ENCODE data around the gene ALKBH6.

DNA sequence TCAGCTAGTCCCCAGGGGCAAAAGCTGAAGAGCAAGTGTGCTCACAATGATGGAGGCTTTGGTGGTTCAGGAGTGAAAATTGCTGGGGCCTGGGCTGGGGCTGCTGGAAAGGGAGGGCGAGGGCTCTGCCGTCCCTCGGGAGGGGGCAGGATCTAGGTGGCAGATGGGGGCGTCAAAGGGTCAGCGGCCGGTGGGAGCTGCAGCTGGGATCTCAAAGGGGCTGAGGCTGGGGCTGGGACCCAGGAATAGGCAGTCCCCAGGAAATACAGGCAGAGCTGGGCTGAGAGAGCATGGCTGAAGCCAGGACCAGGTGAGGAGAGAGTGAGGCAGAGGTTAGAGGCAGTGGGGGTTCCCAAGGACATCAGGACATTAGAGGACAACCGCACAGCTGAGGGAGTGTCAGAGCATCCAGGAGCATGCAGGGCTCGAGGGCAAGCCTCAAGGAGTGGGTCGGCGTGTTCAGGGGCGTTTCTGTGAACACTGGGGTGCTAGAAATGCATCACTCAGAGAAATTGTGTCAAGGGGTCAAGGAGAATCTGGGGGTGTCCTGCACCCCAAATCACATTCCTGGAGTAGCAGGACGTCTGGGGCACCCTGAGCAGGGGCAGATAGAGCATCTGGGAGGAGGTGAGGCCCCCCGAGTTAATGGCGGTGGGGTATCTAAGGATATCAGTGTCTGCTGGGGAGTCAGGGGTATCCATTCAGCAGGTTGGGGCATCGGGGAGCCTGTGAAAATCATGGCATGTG lies 4.2 kb downstream of the ALKBH6 start:
- TF ChIP-seq, protein P1, sequence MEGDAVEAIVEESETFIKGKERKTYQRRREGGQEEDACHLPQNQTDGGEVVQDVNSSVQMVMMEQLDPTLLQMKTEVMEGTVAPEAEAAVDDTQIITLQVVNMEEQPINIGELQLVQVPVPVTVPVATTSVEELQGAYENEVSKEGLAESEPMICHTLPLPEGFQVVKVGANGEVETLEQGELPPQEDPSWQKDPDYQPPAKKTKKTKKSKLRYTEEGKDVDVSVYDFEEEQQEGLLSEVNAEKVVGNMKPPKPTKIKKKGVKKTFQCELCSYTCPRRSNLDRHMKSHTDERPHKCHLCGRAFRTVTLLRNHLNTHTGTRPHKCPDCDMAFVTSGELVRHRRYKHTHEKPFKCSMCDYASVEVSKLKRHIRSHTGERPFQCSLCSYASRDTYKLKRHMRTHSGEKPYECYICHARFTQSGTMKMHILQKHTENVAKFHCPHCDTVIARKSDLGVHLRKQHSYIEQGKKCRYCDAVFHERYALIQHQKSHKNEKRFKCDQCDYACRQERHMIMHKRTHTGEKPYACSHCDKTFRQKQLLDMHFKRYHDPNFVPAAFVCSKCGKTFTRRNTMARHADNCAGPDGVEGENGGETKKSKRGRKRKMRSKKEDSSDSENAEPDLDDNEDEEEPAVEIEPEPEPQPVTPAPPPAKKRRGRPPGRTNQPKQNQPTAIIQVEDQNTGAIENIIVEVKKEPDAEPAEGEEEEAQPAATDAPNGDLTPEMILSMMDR (optimal IDR thresholded peaks at IDR 0.05 in 1 of 3, IDR thresholded peaks at IDR 0.05 in 1 of 3, conservative IDR thresholded peaks at IDR 0.05 in 1 of 3; ENCODE audit: extremely low read depth in 1 of 3, insufficient read depth in 2 of 3, low read length in 3 of 3), result no peak
- TF ChIP-seq EZH2 (IDR thresholded peaks at IDR 0.05; ENCODE audit: low read length), result no peak
